Measurements from ENCODE around the gene ZFYVE16. TPM values are rescaled to one million over a fixed set of nuclear protein-coding genes. Genes with fewer than 3 reads are reported as not detected.

ZFYVE16 gene
- polyA plus RNA-seq, 3 donors: 9.4 to 15.8 (median 10.7) TPM

GRCh38 chr5:80495891-80496290 is 88.0 kb downstream of the ZFYVE16 start:
- H3K4me3 ChIP-seq (replicated peaks in 1 of 3; ENCODE audit: low read depth in 2 of 3, low read length in 3 of 3): no peak overlapping the region

GRCh38 chr5:80502800-80503199 is 94.9 kb downstream of the ZFYVE16 start:
- H3K9ac ChIP-seq (ENCODE audit: insufficient read depth, low read length, poor library complexity, severe bottlenecking): no peak overlapping the region

More at GRCh38 chr5:80495891-80496290, 88.0 kb downstream of the ZFYVE16 start:
- H3K79me2 ChIP-seq (ENCODE audit: insufficient read depth, low read length): peaks cover 63% of the 10 kb centered on the region
- no peak overlapping the region for H3K27ac ChIP-seq (ENCODE audit: low read depth in 1 of 2, low read length in 2 of 2)
- no peak overlapping the region for H3K4me2 ChIP-seq (replicated peaks; ENCODE audit: extremely low read depth, low read length, poor library complexity, severe bottlenecking)
- H3K9me3 ChIP-seq (replicated peaks in 1 of 2; ENCODE audit: control insufficient read depth in 1 of 2, insufficient read depth in 1 of 2, low read length in 2 of 2): no peaks in the 10 kb centered on the region
- H3K4me1 ChIP-seq (ENCODE audit: control insufficient read depth in 1 of 2, insufficient read depth in 2 of 2, low read length in 2 of 2): no peaks in the 10 kb centered on the region
- no peaks in the 10 kb centered on the region for H3K27me3 ChIP-seq (ENCODE audit: control insufficient read depth in 2 of 2, insufficient read depth in 2 of 2, low read length in 2 of 2)
- H4K20me1 ChIP-seq (ENCODE audit: insufficient read depth, low read length): no peaks in the 10 kb centered on the region
- peaks cover 0 to 1% (median 0%) of the 10 kb centered on the region in 3 donors for H3K27me3 Mint-ChIP-seq (ENCODE audit: low read depth in 3 of 3)
- peaks cover 5 to 18% of the 10 kb centered on the region in 2 donors for H3K36me3 ChIP-seq (replicated peaks in 1 of 2; ENCODE audit: control insufficient read depth in 1 of 2, insufficient read depth in 2 of 2, low read length in 2 of 2)
- TF ChIP-seq CTCF (IDR thresholded peaks at IDR 0.05): no peak
- DNase-seq: no peak
- H2AFZ ChIP-seq (ENCODE audit: insufficient read depth, low read depth, low read length, poor library complexity, severe bottlenecking): no peak overlapping the region
- no peak overlapping the region for H3K4me3 Mint-ChIP-seq
- no peak overlapping the region for H3K9ac ChIP-seq (ENCODE audit: insufficient read depth, low read length, poor library complexity, severe bottlenecking)
- H3K4me1 Mint-ChIP-seq: peaks cover 16% of the 10 kb centered on the region
- H3K36me3 Mint-ChIP-seq: peaks cover 16 to 28% of the 10 kb centered on the region in 2 donors
- WGBS (ENCODE audit: insufficient coverage): no CpG with 5 or more reads among the region's 2 CpGs
- no peaks in the 10 kb centered on the region for H3K9me3 Mint-ChIP-seq
- intact Hi-C loops (cut with micrococcal nuclease): no loop called here
- H3K27ac Mint-ChIP-seq: no peak overlapping the region

More at GRCh38 chr5:80502800-80503199, 94.9 kb downstream of the ZFYVE16 start:
- Histone ChIP-seq H3K79me2 (ENCODE audit: insufficient read depth, low read length) (peaks cover 31% of the 10 kb centered on the region), H4K20me1 (ENCODE audit: insufficient read depth, low read length) (no peaks in the 10 kb centered on the region), H3K4me2 (replicated peaks; ENCODE audit: extremely low read depth, low read length, poor library complexity, severe bottlenecking) (peak overlapping the region; percentile 52), H3K4me1 (ENCODE audit: control insufficient read depth in 1 of 2, insufficient read depth in 2 of 2, low read length in 2 of 2) (peaks cover 24 to 33% of the 10 kb centered on the region in 2 donors), H3K27ac (ENCODE audit: low read depth in 1 of 2, low read length in 2 of 2) (peak overlapping the region; percentile 67 to 80), H3K27me3 (ENCODE audit: control insufficient read depth in 2 of 2, insufficient read depth in 2 of 2, low read length in 2 of 2) (no peaks in the 10 kb centered on the region), H2AFZ (ENCODE audit: insufficient read depth, low read depth, low read length, poor library complexity, severe bottlenecking) (no peak overlapping the region), H3K9me3 (replicated peaks in 1 of 2; ENCODE audit: control insufficient read depth in 1 of 2, insufficient read depth in 1 of 2, low read length in 2 of 2) (no peaks in the 10 kb centered on the region), H3K4me3 (replicated peaks in 1 of 3; ENCODE audit: low read depth in 2 of 3, low read length in 3 of 3) (peak overlapping the region in 2 of 3 experiments; percentile 25 to 67), H3K36me3 (replicated peaks in 1 of 2; ENCODE audit: control insufficient read depth in 1 of 2, insufficient read depth in 2 of 2, low read length in 2 of 2) (peaks cover 3 to 16% of the 10 kb centered on the region in 2 donors)
- peak; percentile 13 to 65 (median 15) for DNase-seq
- peaks cover 12 to 29% of the 10 kb centered on the region in 2 donors for H3K36me3 Mint-ChIP-seq
- peaks cover 45% of the 10 kb centered on the region for H3K4me1 Mint-ChIP-seq
- peaks cover 0 to 3% (median 0%) of the 10 kb centered on the region in 7 donors for H3K9me3 Mint-ChIP-seq
- TF ChIP-seq CTCF (IDR thresholded peaks at IDR 0.05): no peak
- intact Hi-C loops (cut with micrococcal nuclease): no loop called here
- H3K27ac Mint-ChIP-seq: peak overlapping the region; percentile 86 to 94 (median 93)
- peak overlapping the region in 1 of 2 donors; percentile 79 for H3K4me3 Mint-ChIP-seq
- no CpG with 5 or more reads among the region's 2 CpGs for WGBS (ENCODE audit: insufficient coverage)
- H3K27me3 Mint-ChIP-seq (ENCODE audit: low read depth in 3 of 3): no peaks in the 10 kb centered on the region

All from CD14-positive monocyte (primary cell).